Astrocyte of the spinal cord (primary cell): ENCODE data around the gene KDM1A.

Experiments used
- DNase-seq: peaks from one replicate; pipeline ENCODE4 v3.0.0; 2011; ENCODE audit warnings: low read depth, low spot score
- H3K4me3 ChIP-seq: 2 replicates; pipeline ENCODE4 v1.5.1; 2011; ENCODE audit warnings: low read depth, mild to moderate bottlenecking, low read length, moderate library complexity
- CTCF ChIP-seq: IDR thresholded peaks from 2 replicates; pipeline ENCODE4 v1.5.1; 2012; ENCODE audit warnings: low read depth, mild to moderate bottlenecking, low read length, inconsistent platforms
- in situ Hi-C: cut with HindIII; loops from 2 replicates; pipeline ENCODE4 v1.10.0; 2017; ENCODE audit warnings: low sequenced_read_pairs

Gene KDM1A

GRCh38 chr1:23029337-23029736, 10.1 kb downstream of the KDM1A start:
- TF ChIP-seq CTCF, result no peak
- in situ Hi-C loops, result no loop called here
- H3K4me3 ChIP-seq, result no peak overlapping the region
- no peak for DNase-seq

GRCh38 chr1:23035823-23036452, 16.7 kb downstream of the KDM1A start:
- peak; percentile 71 for DNase-seq
- H3K4me3 ChIP-seq, result no peak overlapping the region
- in situ Hi-C loops, result no loop called here
- TF ChIP-seq CTCF, result no peak

- DNase-seq, result no peak
- no peak overlapping the region for H3K4me3 ChIP-seq
- no peak for TF ChIP-seq CTCF
- in situ Hi-C loops, result no loop called here
Measured at GRCh38 chr1:23037081-23037740, 17.9 kb downstream of the KDM1A start.

GRCh38 chr1:23039308-23039826, 20.1 kb downstream of the KDM1A start:
- DNase-seq, result no peak
- TF ChIP-seq CTCF, result no peak
- H3K4me3 ChIP-seq, result no peak overlapping the region
- in situ Hi-C loops, result no loop called here

- in situ Hi-C loops, result no loop called here
- TF ChIP-seq CTCF, result no peak
- no peak overlapping the region for H3K4me3 ChIP-seq
- no peak for DNase-seq
Measured at GRCh38 chr1:23040509-23040908, 21.2 kb downstream of the KDM1A start.

GRCh38 chr1:23044035-23044434, 24.8 kb downstream of the KDM1A start:
- no peak for DNase-seq
- TF ChIP-seq CTCF, result no peak

More at GRCh38 chr1:23044035-23044434, 24.8 kb downstream of the KDM1A start:
- in situ Hi-C loops, result no loop called here
- no peak overlapping the region for H3K4me3 ChIP-seq
